GM19099 (cell line): ENCODE measurements around the gene EPOP.

Source experiments
- POLR2A ChIP-seq: IDR thresholded peaks from 3 replicates; pipeline ENCODE4 v1.6.1; 2011; ENCODE audit warnings: low read depth; ENCODE audit not compliant: insufficient read length; ENCODE audit errors: extremely low read depth

Gene EPOP

GRCh38 chr17:38653230-38653629, 21.5 kb downstream of the EPOP start:
- no peak for TF ChIP-seq POLR2A

GRCh38 chr17:38637951-38638350, 36.8 kb downstream of the EPOP start:
- TF ChIP-seq POLR2A, result no peak

GRCh38 chr17:38636054-38636453, 38.7 kb downstream of the EPOP start:
- no peak for TF ChIP-seq POLR2A

- no peak for TF ChIP-seq POLR2A
Observed at GRCh38 chr17:38632334-38632733, 42.4 kb downstream of the EPOP start.

GRCh38 chr17:38628441-38628840, 46.3 kb downstream of the EPOP start:
- no peak for TF ChIP-seq POLR2A

- no peak for TF ChIP-seq POLR2A
Observed at GRCh38 chr17:38627957-38628356, 46.8 kb downstream of the EPOP start.

GRCh38 chr17:38625482-38625881, 49.3 kb downstream of the EPOP start:
- TF ChIP-seq POLR2A, result no peak
